Keratinocyte (primary cell): ENCODE results near the gene FBXL17.

Experiments
- EZH2 ChIP-seq: IDR thresholded peaks from one replicate; pipeline ENCODE4 v1.6.1; 2012; ENCODE audit warnings: inconsistent platforms, mild to moderate bottlenecking, low read length, moderate library complexity
- TF ChIP-seq, protein P1 (sequence below), 3 experiments: IDR thresholded peaks in 1 of 3; conservative IDR thresholded peaks in 1 of 3; optimal IDR thresholded peaks in 1 of 3; 2 replicates in 2 of 3; 3 replicates in 1 of 3; pipeline versions ENCODE3 to v1.5.1; 2011; ENCODE audit warnings: low read length in 3 of 3, mild to moderate bottlenecking in 3 of 3, moderate library complexity in 2 of 3, control low read depth in 1 of 3, inconsistent platforms in 1 of 3; ENCODE audit not compliant: insufficient read depth in 2 of 3; ENCODE audit errors: extremely low read depth in 1 of 3

DNA sequence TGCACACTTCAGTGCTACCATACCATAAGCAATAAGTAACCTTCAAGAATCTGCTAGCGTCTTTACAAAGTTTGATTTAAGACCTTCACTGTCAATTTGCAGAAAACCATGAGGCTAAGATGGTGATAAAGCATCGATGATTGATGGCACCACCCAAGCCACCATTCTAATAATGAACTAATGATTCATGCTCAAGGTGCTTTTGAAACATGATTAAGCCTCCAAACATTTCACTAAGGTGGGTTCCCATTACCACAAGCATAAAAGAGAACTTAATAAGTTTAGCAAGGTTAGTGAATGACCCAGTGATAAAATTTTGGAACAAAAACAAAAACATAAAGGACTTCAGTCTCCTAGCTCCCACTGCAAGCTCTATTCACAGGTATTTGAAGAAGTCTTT, 214.7 kb downstream of the FBXL17 start:
- TF ChIP-seq EZH2, result no peak
- TF ChIP-seq, protein P1, sequence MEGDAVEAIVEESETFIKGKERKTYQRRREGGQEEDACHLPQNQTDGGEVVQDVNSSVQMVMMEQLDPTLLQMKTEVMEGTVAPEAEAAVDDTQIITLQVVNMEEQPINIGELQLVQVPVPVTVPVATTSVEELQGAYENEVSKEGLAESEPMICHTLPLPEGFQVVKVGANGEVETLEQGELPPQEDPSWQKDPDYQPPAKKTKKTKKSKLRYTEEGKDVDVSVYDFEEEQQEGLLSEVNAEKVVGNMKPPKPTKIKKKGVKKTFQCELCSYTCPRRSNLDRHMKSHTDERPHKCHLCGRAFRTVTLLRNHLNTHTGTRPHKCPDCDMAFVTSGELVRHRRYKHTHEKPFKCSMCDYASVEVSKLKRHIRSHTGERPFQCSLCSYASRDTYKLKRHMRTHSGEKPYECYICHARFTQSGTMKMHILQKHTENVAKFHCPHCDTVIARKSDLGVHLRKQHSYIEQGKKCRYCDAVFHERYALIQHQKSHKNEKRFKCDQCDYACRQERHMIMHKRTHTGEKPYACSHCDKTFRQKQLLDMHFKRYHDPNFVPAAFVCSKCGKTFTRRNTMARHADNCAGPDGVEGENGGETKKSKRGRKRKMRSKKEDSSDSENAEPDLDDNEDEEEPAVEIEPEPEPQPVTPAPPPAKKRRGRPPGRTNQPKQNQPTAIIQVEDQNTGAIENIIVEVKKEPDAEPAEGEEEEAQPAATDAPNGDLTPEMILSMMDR (optimal IDR thresholded peaks at IDR 0.05 in 1 of 3, IDR thresholded peaks at IDR 0.05 in 1 of 3, conservative IDR thresholded peaks at IDR 0.05 in 1 of 3; ENCODE audit: extremely low read depth in 1 of 3, insufficient read depth in 2 of 3, low read length in 3 of 3), result no peak
